ENCODE measurements around the gene TRIM72. TPM values are rescaled to one million over a fixed set of nuclear protein-coding genes. Genes with fewer than 3 reads are reported as not detected.

The TRIM72 gene
- total and polyA plus RNA-seq, 9 of the 15 experiments (the other 6 are each of a cell fraction or from before 2014, with no cell fraction given), result under 0.01 TPM; not detected in 8

DNA sequence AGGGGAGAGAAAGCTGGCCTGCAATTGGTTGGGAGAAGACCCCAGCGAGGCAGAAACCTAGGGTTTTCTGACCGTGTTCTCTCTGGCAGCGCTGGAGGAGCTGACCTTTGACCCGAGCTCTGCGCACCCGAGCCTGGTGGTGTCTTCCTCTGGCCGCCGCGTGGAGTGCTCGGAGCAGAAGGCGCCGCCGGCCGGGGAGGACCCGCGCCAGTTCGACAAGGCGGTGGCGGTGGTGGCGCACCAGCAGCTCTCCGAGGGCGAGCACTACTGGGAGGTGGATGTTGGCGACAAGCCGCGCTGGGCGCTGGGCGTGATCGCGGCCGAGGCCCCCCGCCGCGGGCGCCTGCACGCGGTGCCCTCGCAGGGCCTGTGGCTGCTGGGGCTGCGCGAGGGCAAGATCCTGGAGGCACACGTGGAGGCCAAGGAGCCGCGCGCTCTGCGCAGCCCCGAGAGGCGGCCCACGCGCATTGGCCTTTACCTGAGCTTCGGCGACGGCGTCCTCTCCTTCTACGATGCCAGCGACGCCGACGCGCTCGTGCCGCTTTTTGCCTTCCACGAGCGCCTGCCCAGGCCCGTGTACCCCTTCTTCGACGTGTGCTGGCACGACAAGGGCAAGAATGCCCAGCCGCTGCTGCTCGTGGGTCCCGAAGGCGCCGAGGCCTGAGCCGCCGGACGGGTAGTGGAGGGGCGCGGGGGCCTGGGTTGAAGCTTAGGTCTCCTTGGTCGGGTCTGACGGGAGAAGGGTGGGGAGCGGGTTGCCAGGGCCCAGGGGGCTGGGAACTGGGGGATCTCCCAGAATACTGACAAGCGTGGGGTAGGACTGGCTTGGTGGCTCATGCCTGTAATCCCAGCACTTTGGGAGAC is 10.4 kb downstream of the TRIM72 start:
- Histone ChIP-seq H3K4me2 (ENCODE audit: insufficient read depth, low read length) (no peak overlapping the region), H3K9ac (ENCODE audit: insufficient read depth in 1 of 2, low read depth in 2 of 2, low read length in 2 of 2) (no peak overlapping the region), H3K27me3 (ENCODE audit: control insufficient read depth in 2 of 2, insufficient read depth in 2 of 2, low read length in 2 of 2) (no peaks in the 10 kb centered on the region), H3K9me3 (replicated peaks; ENCODE audit: control insufficient read depth, insufficient read depth, low read depth, low read length) (no peaks in the 10 kb centered on the region), H3K79me2 (ENCODE audit: control insufficient read depth, insufficient read depth, low read length) (no peaks in the 10 kb centered on the region), H3K4me1 (replicated peaks in 1 of 2; ENCODE audit: control insufficient read depth in 2 of 2, insufficient read depth in 2 of 2, low read length in 2 of 2) (peaks cover 10 to 36% of the 10 kb centered on the region in 2 experiments), H3K36me3 (ENCODE audit: control insufficient read depth, insufficient read depth, low read length) (no peaks in the 10 kb centered on the region), H3K9me1 (ENCODE audit: control insufficient read depth, insufficient read depth, low read length) (no peaks in the 10 kb centered on the region), H3K27ac (ENCODE audit: extremely low read depth, low read depth, low read length) (no peak overlapping the region), H3K4me3 (no peak overlapping the region), H4K20me1 (replicated peaks; ENCODE audit: control insufficient read depth, insufficient read depth, low read length) (no peaks in the 10 kb centered on the region), H2AFZ (ENCODE audit: low read depth, low read length) (no peak overlapping the region)
- intact Hi-C loops (cut with micrococcal nuclease) (no loop called here), in situ Hi-C loops (cut with MboI) (no loop called here)
- ATAC-seq, result no peak
- no TSS peak for BruUV-seq (replicated peaks)
- peak in 2 of 4 experiments; percentile 6 to 7 for DNase-seq (ENCODE audit: extremely low read depth in 1 of 4, low spot score in 3 of 4)
- POLR2A ChIA-PET, result interaction anchor here (0.6 to 1.2 kb wide), 4 partner anchors 8 to 25 kb away, joined by 3 to 7 read pairs (median 5); no protein-coding TSS in a partner anchor
- 93% methylated on average over 39 of the region's 80 CpGs for WGBS (ENCODE audit: insufficient coverage, low coverage, missing lambda C conversion rate)
- CTCF ChIA-PET (ENCODE audit: low intra/inter-chr PET ratio), result no interaction called here
- no peak for FAIRE-seq
- TF ChIP-seq OTX1 (CRISPR knock-in tag; IDR thresholded peaks at IDR 0.05), result no peak
- 0 out of 2 replicates have a peak, but pooled peaks have one; percentile 56 for TF ChIP-seq HNRNPL (IDR thresholded peaks at IDR 0.05; ENCODE audit: low read depth, low read length)
- TF ChIP-seq CBX1 (IDR thresholded peaks at IDR 0.05; ENCODE audit: low read depth), result no peak
- no peak for TF ChIP-seq HNRNPUL1 (IDR thresholded peaks at IDR 0.05; ENCODE audit: low read length)
- TF ChIP-seq, protein P1, sequence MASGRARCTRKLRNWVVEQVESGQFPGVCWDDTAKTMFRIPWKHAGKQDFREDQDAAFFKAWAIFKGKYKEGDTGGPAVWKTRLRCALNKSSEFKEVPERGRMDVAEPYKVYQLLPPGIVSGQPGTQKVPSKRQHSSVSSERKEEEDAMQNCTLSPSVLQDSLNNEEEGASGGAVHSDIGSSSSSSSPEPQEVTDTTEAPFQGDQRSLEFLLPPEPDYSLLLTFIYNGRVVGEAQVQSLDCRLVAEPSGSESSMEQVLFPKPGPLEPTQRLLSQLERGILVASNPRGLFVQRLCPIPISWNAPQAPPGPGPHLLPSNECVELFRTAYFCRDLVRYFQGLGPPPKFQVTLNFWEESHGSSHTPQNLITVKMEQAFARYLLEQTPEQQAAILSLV (tag; IDR thresholded peaks at IDR 0.05), result no peak
- TF ChIP-seq MTF1 (CRISPR knock-in tag; IDR thresholded peaks at IDR 0.05; ENCODE audit: borderline replicate concordance), result no peak
- no peak for TF ChIP-seq ZNF76 (CRISPR knock-in tag; IDR thresholded peaks at IDR 0.05; ENCODE audit: borderline replicate concordance)
- TF ChIP-seq TRIM28 (IDR thresholded peaks at IDR 0.05), result no peak
- TF ChIP-seq NR2C1 (IDR thresholded peaks at IDR 0.05), result no peak
- TF ChIP-seq NR2C1 (tag; IDR thresholded peaks at IDR 0.05), result 0 out of 2 replicates have a peak, but pooled peaks have one; percentile 14
- TF ChIP-seq, protein P2, sequence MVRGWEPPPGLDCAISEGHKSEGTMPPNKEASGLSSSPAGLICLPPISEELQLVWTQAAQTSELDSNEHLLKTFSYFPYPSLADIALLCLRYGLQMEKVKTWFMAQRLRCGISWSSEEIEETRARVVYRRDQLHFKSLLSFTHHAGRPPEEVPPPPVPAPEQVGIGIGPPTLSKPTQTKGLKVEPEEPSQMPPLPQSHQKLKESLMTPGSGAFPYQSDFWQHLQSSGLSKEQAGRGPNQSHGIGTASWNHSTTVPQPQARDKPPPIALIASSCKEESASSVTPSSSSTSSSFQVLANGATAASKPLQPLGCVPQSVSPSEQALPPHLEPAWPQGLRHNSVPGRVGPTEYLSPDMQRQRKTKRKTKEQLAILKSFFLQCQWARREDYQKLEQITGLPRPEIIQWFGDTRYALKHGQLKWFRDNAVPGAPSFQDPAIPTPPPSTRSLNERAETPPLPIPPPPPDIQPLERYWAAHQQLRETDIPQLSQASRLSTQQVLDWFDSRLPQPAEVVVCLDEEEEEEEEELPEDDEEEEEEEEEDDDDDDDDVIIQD (CRISPR knock-in tag; IDR thresholded peaks at IDR 0.05), result no peak
- no peak for TF ChIP-seq ZKSCAN3 (CRISPR knock-in tag; IDR thresholded peaks at IDR 0.05)
- TF ChIP-seq ZZZ3 (IDR thresholded peaks at IDR 0.05), result no peak
- no peak for TF ChIP-seq SOX6 (IDR thresholded peaks at IDR 0.05)
- TF ChIP-seq E2F3 (CRISPR knock-in tag; IDR thresholded peaks at IDR 0.05), result no peak
- TF ChIP-seq, protein P3, sequence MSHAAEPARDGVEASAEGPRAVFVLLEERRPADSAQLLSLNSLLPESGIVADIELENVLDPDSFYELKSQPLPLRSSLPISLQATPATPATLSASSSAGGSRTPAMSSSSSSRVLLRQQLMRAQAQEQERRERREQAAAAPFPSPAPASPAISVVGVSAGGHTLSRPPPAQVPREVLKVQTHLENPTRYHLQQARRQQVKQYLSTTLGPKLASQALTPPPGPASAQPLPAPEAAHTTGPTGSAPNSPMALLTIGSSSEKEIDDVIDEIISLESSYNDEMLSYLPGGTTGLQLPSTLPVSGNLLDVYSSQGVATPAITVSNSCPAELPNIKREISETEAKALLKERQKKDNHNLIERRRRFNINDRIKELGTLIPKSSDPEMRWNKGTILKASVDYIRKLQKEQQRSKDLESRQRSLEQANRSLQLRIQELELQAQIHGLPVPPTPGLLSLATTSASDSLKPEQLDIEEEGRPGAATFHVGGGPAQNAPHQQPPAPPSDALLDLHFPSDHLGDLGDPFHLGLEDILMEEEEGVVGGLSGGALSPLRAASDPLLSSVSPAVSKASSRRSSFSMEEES (CRISPR knock-in tag; IDR thresholded peaks at IDR 0.05), result no peak
- no peak for TF ChIP-seq FOXM1 (IDR thresholded peaks at IDR 0.05; ENCODE audit: low read depth)
- TF ChIP-seq FOXM1 (CRISPR knock-in tag; IDR thresholded peaks at IDR 0.05; ENCODE audit: low read depth), result no peak
- no peak for TF ChIP-seq ARHGAP35 (IDR thresholded peaks at IDR 0.05; ENCODE audit: partially characterized antibody)
- no peak for TF ChIP-seq NBN (IDR thresholded peaks at IDR 0.05; ENCODE audit: low read depth)

Data from K562 (cell line).